PC-3 (cell line): Measurements from ENCODE around the gene KIF11.

Experiments used
- CTCF ChIP-seq: fragments of 300-600 bp; sonication (generic); conservative IDR thresholded peaks from 2 replicates; pipeline ENCODE4 v1.5.1; 2017; ENCODE audit warnings: antibody characterized with exemption, low read depth, mild to moderate bottlenecking, low read length
- EZH2 ChIP-seq: fragments of 300-600 bp; sonication (generic); IDR thresholded peaks from one replicate; pipeline ENCODE4 v1.6.1; 2017; ENCODE audit warnings: antibody characterized with exemption, mild to moderate bottlenecking, low read length; ENCODE audit not compliant: unreplicated experiment
- EZH2phosphoT487 ChIP-seq: fragments of 300-600 bp; sonication (generic); IDR thresholded peaks from 2 replicates; pipeline ENCODE4 v1.6.1; 2018; ENCODE audit warnings: mild to moderate bottlenecking, antibody characterized with exemption, low read length, borderline replicate concordance

GRCh38 chr10:92693534-92693893 is 100.6 kb downstream of the KIF11 start:
- TF ChIP-seq CTCF (no peak), EZH2 (no peak), EZH2phosphoT487 (no peak)
